Central memory CD4-positive, alpha-beta T cell (primary cell): ENCODE results near the gene KLHL4.
"Not testable (repeated sequence)": the region's sequence is repeated elsewhere in the genome, so short reads cannot be mapped to it uniquely, and the experiment has no call there.

Experiments
- DNase-seq: peaks from one replicate; pipeline ENCODE4 v3.0.0; 2022

Gene KLHL4

DNA sequence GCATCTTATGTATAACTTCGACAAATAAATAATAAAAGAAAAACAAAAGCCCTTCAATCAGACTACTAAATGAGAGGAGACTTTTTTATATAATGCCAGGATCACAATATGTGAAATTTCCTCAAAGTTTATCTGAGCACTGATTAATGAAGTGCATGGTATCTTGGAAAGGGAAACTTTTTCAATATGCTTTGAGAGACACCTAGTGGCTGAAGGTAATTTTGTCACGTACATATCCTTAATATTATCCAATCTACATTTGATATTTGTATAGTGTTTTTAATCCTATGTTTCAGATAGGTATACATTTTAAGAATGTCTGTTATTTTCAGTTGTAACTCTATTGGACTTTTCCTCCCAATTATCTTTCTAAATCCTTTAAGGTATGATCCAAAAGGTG lies 146.8 kb downstream of the KLHL4 start:
- no peak for DNase-seq

DNA sequence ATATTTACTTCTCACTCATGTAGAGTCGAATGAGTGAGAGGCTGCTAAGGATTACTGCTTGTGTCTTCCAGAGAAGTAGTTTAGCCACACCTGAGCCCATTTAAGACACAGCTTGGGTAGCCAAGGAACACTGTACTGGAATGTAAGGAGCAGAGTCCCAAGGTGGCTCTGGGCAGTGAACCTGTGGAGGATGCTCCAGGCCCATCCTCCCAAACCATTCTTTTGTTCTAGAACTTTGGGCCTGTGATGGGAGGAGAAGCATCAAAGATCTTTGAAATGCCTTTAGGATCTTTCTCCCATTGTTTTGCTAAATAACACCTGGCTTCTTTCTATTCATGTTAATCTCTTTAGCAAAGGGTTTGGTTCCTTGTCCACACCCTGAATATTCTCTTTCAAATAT lies 162.2 kb downstream of the KLHL4 start:
- DNase-seq = no peak

DNA sequence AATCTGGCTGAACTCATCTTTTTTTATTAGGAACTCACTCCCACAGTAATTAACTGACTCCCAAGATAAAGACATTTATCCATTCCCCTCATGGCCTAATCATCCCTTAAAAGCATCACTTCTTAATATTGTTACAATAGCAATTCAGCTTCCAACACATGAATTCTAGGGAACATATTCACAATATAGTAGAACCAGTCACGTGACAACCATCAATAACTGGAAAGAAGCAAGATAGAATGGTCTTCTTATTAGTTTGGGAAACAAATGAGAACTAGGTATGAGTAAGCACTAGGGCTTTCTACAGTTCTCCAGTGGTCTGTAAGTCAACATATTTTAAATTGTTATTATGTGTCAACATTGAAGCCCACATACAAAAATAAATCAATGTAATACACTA lies 170.1 kb downstream of the KLHL4 start:
- DNase-seq = no peak

DNA sequence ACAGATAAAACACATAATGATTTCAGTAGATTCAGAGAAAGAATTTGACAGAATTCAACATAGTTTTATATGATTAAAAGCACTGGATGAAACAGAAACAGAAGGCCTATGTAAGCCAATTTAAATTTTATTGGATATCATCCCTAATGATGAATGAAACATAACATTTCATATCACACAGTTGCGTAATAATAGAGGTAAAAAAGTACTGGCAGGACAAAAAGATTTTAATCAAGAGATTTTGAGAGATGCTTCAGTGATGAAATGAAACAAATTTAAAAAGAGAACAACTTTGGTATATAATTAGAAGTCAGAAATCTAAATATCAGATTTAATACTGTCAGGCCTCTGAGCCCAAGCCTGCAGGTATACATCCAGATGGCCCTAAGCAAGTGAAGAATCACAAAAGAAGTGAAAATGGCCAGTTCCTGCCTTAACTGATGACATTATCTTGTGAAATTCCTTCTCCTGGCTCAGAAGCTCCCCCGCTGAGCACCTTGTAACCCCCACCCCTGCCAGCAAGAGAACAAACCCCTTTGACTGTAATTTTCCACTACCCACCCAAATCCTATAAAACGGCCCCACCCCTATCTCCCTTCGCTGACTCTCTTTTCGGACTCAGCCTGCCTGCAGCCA lies 170.6 kb downstream of the KLHL4 start:
- DNase-seq = not testable (repeated sequence)

DNA sequence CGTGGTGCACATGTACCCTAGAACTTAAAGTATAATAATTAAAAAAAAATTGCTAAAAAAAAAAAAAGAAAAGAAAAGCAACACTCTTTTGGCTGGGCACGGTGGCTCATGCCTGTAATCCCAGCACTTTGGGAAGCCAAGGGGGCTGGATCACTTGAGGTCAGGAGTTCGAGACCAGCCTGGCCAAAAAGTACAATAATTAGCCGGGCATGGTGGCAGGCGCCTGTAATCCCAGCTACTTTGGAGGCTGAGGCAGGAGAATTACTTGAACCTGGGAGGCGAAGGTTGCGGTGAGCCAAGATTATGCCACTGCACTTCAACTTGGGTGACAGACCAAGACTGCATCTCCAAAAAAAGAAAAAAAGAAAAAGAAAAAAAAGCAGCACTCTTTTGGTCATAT lies 171.6 kb downstream of the KLHL4 start:
- DNase-seq = not testable (repeated sequence)

DNA sequence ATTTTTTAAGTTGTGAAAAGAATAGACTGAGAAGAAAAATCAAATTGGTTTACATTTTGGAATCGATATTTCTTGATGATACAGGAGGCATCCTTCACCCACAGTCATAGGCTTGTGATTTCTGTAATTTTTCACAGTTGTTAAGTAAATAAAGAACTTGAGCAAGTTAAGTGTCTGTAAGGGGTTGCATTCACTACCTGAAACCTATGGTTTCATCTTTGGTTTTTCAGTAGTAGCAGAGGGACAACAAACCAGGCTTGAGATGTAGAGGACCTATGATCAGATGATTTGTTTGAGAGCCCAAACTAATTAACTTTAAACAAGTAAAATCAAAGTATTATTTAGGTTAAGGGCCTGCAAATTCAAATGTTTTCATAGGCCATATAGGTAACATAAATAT lies 175.6 kb downstream of the KLHL4 start:
- DNase-seq = no peak

DNA sequence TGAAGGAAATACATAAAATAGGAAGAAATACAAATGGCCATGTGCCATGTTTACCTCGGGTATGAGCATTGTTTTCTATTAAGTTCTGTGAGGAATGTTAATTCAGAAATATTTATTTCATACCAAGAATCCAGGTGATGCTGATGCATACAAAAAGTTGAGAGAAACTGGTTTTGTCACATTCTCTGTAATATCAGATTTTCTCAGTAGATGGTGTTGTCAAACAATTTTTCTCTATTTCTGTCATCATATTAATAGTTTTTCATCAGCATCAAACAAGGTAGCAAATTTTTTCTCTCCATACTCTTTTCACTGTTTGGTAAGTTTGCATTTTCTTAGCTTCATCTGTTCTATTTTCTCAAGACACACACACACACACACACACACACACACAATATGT lies 179.8 kb downstream of the KLHL4 start:
- no peak for DNase-seq

DNA sequence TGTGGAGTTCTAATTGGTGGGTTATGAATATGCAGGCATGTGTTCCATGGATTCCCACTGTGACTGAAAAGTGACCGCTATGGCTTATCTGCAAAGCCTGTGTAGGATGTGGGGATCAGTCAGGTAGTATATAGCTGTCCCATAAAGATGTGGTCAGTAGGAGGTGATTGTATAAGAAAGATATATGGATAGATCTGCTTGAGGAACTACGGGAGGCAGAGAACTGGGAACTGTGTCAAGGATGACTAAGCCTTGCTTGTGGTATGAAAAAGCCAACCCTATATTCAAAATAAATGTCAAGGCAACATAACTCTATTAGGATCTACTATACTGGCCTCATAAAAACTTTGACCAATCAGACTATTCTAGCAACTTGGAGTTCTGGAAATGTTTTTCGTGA lies 185.2 kb downstream of the KLHL4 start:
- DNase-seq = no peak

DNA sequence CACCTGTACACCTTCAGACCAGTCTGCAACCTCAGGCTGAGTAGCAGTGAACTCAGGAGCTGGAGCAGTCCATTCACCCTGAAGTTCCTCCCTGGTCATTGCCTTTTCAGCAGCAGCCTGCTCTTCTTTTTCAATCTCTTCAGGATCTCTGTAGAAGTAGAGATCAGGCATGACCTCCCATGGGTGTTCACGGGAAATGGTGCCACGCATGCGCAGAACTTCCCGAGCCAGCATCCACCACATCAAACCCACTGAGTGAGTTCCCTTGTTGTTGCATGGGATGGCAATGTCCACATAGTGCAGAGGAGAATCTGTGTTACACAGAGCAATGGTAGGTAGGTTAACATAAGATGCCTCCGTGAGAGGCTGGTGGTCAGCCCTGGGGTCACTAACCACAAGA lies 185.9 kb downstream of the KLHL4 start:
- DNase-seq = not testable (repeated sequence)

DNA sequence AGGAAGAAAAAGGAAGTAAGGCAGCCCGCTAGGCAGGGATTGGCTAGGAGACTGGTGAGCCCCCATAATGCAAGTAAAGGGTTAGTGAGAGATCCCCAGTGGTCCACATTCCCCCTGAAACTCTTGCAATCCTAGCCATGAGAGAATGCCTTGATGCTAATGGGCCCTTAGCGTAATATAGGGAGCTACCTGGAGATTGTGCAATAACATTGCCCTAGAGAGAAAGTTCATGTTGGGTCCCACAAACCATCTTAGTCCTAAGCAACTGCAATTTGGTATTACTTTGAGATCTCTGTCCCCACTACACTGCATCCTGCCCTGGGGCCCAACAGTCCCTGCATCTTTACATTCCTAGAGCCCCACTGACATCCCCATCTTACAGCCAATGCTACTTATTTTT lies 188.5 kb downstream of the KLHL4 start:
- no peak for DNase-seq

DNA sequence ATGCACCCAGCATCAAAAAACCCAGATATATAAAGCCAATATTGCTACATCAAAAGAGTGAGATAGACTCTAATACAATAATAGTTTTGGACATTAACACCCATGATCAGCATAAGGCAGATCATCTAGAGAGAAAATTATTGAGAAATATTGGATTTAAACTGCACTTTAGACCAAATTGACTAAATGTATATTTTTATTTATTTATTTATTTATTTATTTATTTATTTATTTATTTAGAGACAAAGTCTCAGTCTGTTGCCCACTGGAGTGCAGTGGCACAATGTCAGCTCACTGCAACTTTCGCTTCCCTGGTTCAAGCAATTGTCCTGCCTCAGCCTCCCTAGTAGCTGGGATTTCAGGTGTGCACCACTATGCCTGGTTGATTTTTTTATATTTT lies 193.0 kb downstream of the KLHL4 start:
- no peak for DNase-seq
